Ishikawa (cell line): Measurements from ENCODE around the gene CALCOCO1.

Experiments
- CEBPB ChIP-seq: IDR thresholded peaks from 2 replicates; pipeline ENCODE4 v1.6.1; 2012
- CREB1 ChIP-seq: IDR thresholded peaks from 2 replicates; pipeline ENCODE4 v1.6.1; 2012; ENCODE audit warnings: low read depth
- EGR1 ChIP-seq: IDR thresholded peaks from 2 replicates; pipeline ENCODE4 v1.6.1; 2012
- EP300 ChIP-seq: IDR thresholded peaks from 2 replicates; pipeline ENCODE4 v1.6.1; 2012; ENCODE audit warnings: borderline replicate concordance
- FOXM1 ChIP-seq: IDR thresholded peaks from 2 replicates; pipeline ENCODE4 v1.6.1; 2012; ENCODE audit warnings: low read depth, borderline replicate concordance
- NFIC ChIP-seq: IDR thresholded peaks from 2 replicates; pipeline ENCODE4 v1.6.1; 2012
- RAD21 ChIP-seq: IDR thresholded peaks from 2 replicates; pipeline ENCODE4 v1.6.1; 2012; ENCODE audit warnings: low read depth
- TAF1 ChIP-seq: IDR thresholded peaks from 2 replicates; pipeline ENCODE4 v1.6.1; 2012; ENCODE audit warnings: low read depth, mild to moderate bottlenecking
- TCF12 ChIP-seq: IDR thresholded peaks from 2 replicates; pipeline ENCODE4 v1.6.1; 2012; ENCODE audit warnings: low read depth
- TEAD4 ChIP-seq: IDR thresholded peaks from 2 replicates; pipeline ENCODE4 v1.6.1; 2012
- YY1 ChIP-seq: IDR thresholded peaks from 2 replicates; pipeline ENCODE4 v1.6.1; 2012; ENCODE audit warnings: low read depth
- ZBTB7A ChIP-seq: IDR thresholded peaks from 2 replicates; pipeline ENCODE4 v1.6.1; 2012; ENCODE audit warnings: low read depth
- TF ChIP-seq, protein P1 (sequence below): IDR thresholded peaks from 2 replicates; pipeline ENCODE4 v1.6.1; 2012
- TF ChIP-seq, protein P2 (sequence below): IDR thresholded peaks from 2 replicates; pipeline ENCODE4 v1.6.1; 2012; ENCODE audit warnings: low read depth, mild to moderate bottlenecking
- TF ChIP-seq, protein P3 (sequence below): IDR thresholded peaks from 2 replicates; pipeline ENCODE4 v1.6.1; 2012

Gene CALCOCO1

DNA sequence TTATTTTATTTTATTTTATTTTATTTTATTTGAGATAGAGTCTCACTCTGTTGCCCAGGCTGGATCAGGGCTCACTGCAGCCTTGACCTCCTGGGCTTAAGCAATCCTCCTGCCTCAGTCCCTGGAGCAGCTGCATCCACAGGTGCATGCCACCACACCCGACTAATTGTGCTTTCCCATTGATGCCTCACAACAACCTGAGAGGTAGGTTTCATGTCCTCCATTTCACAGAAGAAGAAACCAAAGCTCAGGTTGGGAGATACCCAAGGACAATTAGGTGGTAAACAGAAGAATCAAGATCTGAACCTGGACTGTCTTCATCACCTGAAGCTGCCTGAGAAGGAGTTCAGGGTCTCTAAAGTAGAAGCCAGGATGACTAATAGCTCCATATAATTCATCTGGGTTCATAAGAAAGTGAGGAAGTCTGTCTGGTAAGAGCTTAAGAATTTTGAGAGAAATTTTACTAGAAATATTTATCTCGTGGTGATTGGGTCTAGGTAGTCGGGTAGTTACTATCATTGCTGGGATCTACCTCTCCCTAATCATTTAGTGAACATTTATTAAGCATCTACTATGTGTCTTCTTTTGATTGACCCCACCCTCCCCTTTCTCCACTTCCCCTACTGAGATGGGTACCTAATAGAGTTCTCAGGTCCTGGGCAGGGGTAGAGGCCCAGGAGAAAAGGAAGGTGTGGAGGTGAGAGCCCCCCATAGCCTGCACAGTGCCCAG lies 28.1 kb downstream of the CALCOCO1 start:
- TF ChIP-seq ZBTB7A (no peak), CREB1 (no peak), RAD21 (no peak)
- TF ChIP-seq, protein P1, sequence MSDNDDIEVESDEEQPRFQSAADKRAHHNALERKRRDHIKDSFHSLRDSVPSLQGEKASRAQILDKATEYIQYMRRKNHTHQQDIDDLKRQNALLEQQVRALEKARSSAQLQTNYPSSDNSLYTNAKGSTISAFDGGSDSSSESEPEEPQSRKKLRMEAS = no peak

DNA sequence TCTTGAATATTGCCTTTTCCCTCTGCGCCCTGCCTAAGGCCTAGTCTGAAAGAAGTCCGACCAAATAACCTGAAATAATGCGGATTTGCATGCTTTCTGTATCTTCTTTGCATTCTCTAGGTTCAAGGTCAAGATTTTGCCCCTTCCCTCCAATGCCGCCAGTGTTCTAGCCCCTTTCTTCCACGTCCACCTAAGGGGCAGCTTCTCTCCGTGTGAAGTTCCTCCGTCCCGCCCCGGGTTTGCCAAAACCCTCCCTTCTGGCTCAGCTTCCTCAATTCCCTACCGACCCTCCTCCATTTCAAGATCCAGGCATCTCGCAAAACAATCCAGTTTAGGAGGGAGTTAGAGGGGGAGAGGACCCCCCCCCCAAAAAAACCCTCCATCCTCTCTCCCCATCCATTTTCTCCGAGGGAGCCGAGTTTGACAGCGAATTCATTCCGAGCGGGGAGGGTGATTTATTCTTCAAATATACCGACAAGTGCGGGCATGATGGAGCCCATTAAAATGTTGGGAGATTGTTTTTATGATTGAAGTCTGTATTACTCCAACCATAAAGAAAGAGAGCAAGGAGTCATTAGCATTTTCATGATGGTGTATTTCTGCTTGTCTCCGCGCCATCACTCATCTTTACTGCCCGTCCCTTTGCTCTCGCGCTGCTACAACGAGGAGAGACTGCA lies 30.5 kb downstream of the CALCOCO1 start:
- TF ChIP-seq EP300 = no peak
- TF ChIP-seq TAF1 = no peak
- TF ChIP-seq TEAD4 = no peak
- TF ChIP-seq ZBTB7A = no peak
- no peak for TF ChIP-seq CEBPB
- no peak for TF ChIP-seq CREB1
- no peak for TF ChIP-seq TCF12
- TF ChIP-seq, protein P1 = no peak
- TF ChIP-seq NFIC = no peak
- TF ChIP-seq, protein P2, sequence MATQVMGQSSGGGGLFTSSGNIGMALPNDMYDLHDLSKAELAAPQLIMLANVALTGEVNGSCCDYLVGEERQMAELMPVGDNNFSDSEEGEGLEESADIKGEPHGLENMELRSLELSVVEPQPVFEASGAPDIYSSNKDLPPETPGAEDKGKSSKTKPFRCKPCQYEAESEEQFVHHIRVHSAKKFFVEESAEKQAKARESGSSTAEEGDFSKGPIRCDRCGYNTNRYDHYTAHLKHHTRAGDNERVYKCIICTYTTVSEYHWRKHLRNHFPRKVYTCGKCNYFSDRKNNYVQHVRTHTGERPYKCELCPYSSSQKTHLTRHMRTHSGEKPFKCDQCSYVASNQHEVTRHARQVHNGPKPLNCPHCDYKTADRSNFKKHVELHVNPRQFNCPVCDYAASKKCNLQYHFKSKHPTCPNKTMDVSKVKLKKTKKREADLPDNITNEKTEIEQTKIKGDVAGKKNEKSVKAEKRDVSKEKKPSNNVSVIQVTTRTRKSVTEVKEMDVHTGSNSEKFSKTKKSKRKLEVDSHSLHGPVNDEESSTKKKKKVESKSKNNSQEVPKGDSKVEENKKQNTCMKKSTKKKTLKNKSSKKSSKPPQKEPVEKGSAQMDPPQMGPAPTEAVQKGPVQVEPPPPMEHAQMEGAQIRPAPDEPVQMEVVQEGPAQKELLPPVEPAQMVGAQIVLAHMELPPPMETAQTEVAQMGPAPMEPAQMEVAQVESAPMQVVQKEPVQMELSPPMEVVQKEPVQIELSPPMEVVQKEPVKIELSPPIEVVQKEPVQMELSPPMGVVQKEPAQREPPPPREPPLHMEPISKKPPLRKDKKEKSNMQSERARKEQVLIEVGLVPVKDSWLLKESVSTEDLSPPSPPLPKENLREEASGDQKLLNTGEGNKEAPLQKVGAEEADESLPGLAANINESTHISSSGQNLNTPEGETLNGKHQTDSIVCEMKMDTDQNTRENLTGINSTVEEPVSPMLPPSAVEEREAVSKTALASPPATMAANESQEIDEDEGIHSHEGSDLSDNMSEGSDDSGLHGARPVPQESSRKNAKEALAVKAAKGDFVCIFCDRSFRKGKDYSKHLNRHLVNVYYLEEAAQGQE = no peak
- no peak for TF ChIP-seq YY1

DNA sequence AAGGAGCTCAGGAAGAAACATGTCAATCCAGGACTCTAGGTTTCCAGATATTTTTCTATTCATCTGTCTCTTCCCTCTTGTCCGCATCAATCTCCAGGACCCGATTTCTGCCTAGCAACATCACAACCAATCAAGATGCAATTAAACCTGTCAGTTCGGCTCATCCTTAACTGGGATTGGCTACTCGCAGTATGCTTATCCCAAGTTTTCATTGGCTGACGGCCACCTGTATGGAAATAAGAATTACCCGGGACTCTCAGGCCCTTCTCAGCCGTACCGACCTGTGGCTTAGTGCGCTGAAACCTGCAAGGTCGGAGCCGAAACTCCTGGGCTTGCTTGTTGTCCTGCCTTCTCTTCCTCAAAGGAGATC lies 31.0 kb downstream of the CALCOCO1 start:
- no peak for TF ChIP-seq FOXM1
- TF ChIP-seq, protein P3, sequence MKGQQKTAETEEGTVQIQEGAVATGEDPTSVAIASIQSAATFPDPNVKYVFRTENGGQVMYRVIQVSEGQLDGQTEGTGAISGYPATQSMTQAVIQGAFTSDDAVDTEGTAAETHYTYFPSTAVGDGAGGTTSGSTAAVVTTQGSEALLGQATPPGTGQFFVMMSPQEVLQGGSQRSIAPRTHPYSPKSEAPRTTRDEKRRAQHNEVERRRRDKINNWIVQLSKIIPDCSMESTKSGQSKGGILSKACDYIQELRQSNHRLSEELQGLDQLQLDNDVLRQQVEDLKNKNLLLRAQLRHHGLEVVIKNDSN = no peak
- TF ChIP-seq, protein P2 = no peak
- no peak for TF ChIP-seq CREB1
- TF ChIP-seq YY1 = no peak
- no peak for TF ChIP-seq ZBTB7A
- no peak for TF ChIP-seq EP300

DNA sequence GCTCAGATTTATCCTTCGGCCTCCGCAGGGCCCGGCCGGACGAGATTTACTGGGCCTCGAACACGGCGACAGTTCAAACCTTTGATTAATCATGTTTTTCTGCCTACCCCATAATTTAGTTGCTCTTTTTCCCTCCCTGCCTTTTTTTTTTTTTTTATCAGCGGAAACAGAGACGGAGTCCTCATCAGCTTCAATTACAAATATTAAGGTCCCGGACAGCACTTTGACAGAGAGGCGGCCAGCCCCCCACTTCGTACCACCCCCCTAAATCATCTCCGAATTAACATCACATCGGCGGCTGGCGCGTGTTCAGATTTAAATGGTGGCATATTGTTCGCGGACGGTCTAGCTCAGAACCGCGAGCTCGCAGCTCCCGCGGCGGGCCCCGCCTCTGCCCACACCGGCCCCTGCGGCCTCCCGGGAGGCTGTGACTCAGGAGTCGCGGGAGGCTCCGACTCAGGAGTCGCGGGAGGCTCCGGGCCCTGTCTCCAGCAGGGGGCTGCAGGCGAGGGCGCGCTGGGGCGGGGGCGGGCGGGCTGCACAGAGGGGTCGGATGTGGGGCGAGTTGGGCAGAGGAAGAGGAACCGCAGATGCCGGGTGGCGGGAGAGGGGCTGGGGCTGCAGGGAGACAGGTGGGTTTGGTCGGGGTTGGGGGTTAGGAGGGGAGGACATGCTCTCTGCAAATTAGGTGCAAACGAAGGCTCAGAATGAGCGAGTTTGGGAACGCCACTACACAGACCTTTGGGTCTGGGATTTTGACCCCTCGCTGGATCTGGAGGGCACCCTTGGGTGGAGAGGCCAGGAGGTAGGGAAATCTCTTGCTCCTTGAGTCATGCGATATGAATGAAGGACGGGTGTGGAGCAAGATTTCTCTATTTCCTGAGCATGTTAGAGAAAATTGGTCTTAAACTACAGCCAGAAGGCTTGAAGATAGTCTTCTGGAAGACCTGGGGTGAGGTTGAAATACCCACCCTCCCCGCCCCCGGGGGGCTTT lies 31.8 kb downstream of the CALCOCO1 start:
- TF ChIP-seq CREB1 (no peak), EP300 (no peak), NFIC (no peak), TCF12 (no peak), YY1 (no peak)
- TF ChIP-seq, protein P3 = no peak
- TF ChIP-seq, protein P1 = no peak

DNA sequence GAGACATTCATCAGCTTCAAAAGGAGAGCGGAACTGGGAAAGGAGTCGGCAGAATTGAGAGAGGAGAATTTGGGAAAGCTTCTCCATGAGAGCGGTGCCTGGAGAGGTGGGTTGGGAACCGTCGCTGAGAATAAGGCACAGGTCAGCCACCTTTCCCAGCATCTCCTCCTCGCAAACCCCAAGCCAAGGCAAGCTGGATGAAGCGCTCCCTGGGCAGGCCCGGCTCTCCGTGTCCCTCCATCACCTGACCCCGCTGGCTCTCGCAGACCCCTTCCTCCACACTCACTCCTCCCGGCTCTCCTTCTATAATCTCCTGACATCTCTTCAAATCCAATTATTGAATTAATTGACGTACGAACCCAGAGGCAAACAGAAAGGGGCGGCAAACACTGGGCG lies 32.5 kb downstream of the CALCOCO1 start:
- TF ChIP-seq YY1 = no peak
- no peak for TF ChIP-seq ZBTB7A
- TF ChIP-seq CREB1 = no peak
- no peak for TF ChIP-seq EP300
- no peak for TF ChIP-seq TCF12
- no peak for TF ChIP-seq RAD21
- no peak for TF ChIP-seq TEAD4
- no peak for TF ChIP-seq CEBPB
- no peak for TF ChIP-seq TAF1
- TF ChIP-seq, protein P1 = no peak
- no peak for TF ChIP-seq NFIC
- TF ChIP-seq EGR1 = no peak
